Transverse colon (tissue), 4 donors: Measurements from ENCODE around the gene TET2. TPM values are rescaled to one million over a fixed set of nuclear protein-coding genes. Genes with fewer than 3 reads are reported as not detected.

Experiments
- DNase-seq: peaks from one replicate; pipeline ENCODE4 v3.0.0-alpha.2; 2019
- H3K27ac ChIP-seq, 4 donors: fragments of 200-600 bp; sonication (generic); 2 replicates each; pipeline ENCODE4 v1.5.1; 2016 to 2018; ENCODE audit warnings: inconsistent platforms in 4 of 4
- H3K27me3 ChIP-seq: fragments of 200-600 bp; sonication (generic); 2 replicates; pipeline ENCODE4 v1.5.1; 2017; ENCODE audit warnings: inconsistent platforms
- H3K36me3 ChIP-seq, 4 donors: fragments of 200-600 bp; sonication (generic); 2 replicates each; pipeline ENCODE4 v1.5.1; 2017 to 2019; ENCODE audit warnings: inconsistent platforms in 4 of 4
- H3K4me1 ChIP-seq, 4 donors: fragments of 200-600 bp; sonication (generic); 2 replicates each; pipeline ENCODE4 v1.5.1; 2017 to 2020; ENCODE audit warnings: inconsistent platforms in 4 of 4
- H3K4me3 ChIP-seq, 4 donors: fragments of 200-600 bp; sonication (generic); 1 replicate in 1 of 4; 2 replicates in 3 of 4; pipeline versions ENCODE4 v1.5.1 to v1.6.1; 2017 to 2019; ENCODE audit warnings: inconsistent platforms in 4 of 4
- H3K9me3 ChIP-seq, 2 donors: fragments of 200-600 bp; sonication (generic); 2 replicates each; pipeline ENCODE4 v1.5.1; 2017 to 2019; ENCODE audit warnings: inconsistent platforms in 2 of 2
- CTCF ChIP-seq, 5 experiments: fragments of 200-600 bp in 3 of 5; fragments of 450-650 bp in 2 of 5; sonication (generic) in 3 of 5; IDR thresholded peaks; 1 replicate in 2 of 5; 2 replicates in 3 of 5; pipeline ENCODE4 v1.5.1; 2016 to 2017; ENCODE audit warnings: antibody characterized with exemption in 5 of 5, inconsistent platforms in 3 of 5, mild to moderate bottlenecking in 2 of 5, moderate library complexity in 1 of 5
- EP300 ChIP-seq: sonication (generic); formaldehyde crosslinking; IDR thresholded peaks from one replicate; pipeline ENCODE4 v1.6.1; 2017; ENCODE audit warnings: antibody characterized with exemption, low read depth
- POLR2A ChIP-seq: fragments of 450-650 bp; IDR thresholded peaks from one replicate; pipeline ENCODE4 v1.6.1; 2016; ENCODE audit warnings: antibody characterized with exemption, mild to moderate bottlenecking, moderate library complexity
- POLR2AphosphoS5 ChIP-seq, 3 donors: sonication (generic); formaldehyde crosslinking; IDR thresholded peaks; one replicate each; pipeline ENCODE4 v1.6.1; 2016; ENCODE audit warnings: antibody characterized with exemption in 3 of 3
- WGBS, 2 donors: methylation state at CpG; one replicate each; pipeline ENCODE4 v1.1.5; 2018; ENCODE audit warnings: low coverage in 1 of 2; 5-methylcytosine and 5-hydroxymethylcytosine counted together
- in situ Hi-C, 4 donors: fragments of 200-750 bp; cut with MboI; loops; one replicate each; pipeline versions ENCODE4 v1.15.0 to v1.15.1; 2017; ENCODE audit warnings: low sequenced_read_pairs in 3 of 4, low pct_ligation_motif_present in 1 of 4, low pct_unique_long_range_greater_than_20kb in 1 of 4
- intact Hi-C: fragments of 100-400 bp; cut with DNase I; formaldehyde crosslinking; loops from one replicate; pipeline ENCODE4 v1.15.1; 2023; ENCODE audit warnings: low total_unique reads
- total RNA-seq, 4 donors: library from RNA; depleted of rRNA; stranded (reverse); fragments of >200 nt; gene quantifications; one replicate each; pipeline ENCODE4 v1.1.0, GENCODE V29; 2016

TET2 gene
- total RNA-seq, 4 donors from 2014 or later = 23.9 to 33.6 (median 29.5) TPM

GRCh38 chr4:105281124-105281415, 134.4 kb downstream of the TET2 start:
- in situ Hi-C loops = no loop called here

GRCh38 chr4:105282489-105282888, 135.8 kb downstream of the TET2 start:
- Histone ChIP-seq H3K27ac (no peak overlapping the region), H3K36me3 (no peaks in the 10 kb centered on the region), H3K9me3 (peaks cover 0 to 5% of the 10 kb centered on the region in 2 donors), H3K27me3 (no peaks in the 10 kb centered on the region), H3K4me3 (no peak overlapping the region), H3K4me1 (no peaks in the 10 kb centered on the region)
- WGBS, 2 donors = 82 to 92% methylated on average over 3 of the region's 3 CpGs
- DNase-seq = no peak
- intact Hi-C loops (no loop called here), in situ Hi-C loops (no loop called here)
- TF ChIP-seq EP300 = no peak

More at GRCh38 chr4:105281124-105281415, 134.4 kb downstream of the TET2 start:
- TF ChIP-seq POLR2A (no peak), CTCF (IDR thresholded peaks at IDR 0.05) (no peak), POLR2AphosphoS5 (IDR thresholded peaks at IDR 0.05) (no peak), EP300 (no peak)
- no peaks in the 10 kb centered on the region for H3K27me3 ChIP-seq
- H3K4me1 ChIP-seq = no peaks in the 10 kb centered on the region
- no peak overlapping the region for H3K4me3 ChIP-seq
- DNase-seq = no peak
- H3K36me3 ChIP-seq = peaks cover 0 to 4% (median 1%) of the 10 kb centered on the region in 4 donors
- intact Hi-C loops = no loop called here
- no peaks in the 10 kb centered on the region for H3K9me3 ChIP-seq
- H3K27ac ChIP-seq = no peak overlapping the region
- 68 to 74% methylated on average over 5 of the region's 5 CpGs for WGBS, 2 donors

GRCh38 chr4:105283501-105283900, 136.8 kb downstream of the TET2 start:
- Histone ChIP-seq H3K27me3 (no peaks in the 10 kb centered on the region), H3K36me3 (no peaks in the 10 kb centered on the region), H3K4me3 (no peak overlapping the region), H3K27ac (no peak overlapping the region), H3K9me3 (peaks cover 4 to 8% of the 10 kb centered on the region in 2 donors), H3K4me1 (no peaks in the 10 kb centered on the region)
- intact Hi-C loops = no loop called here
- no peak for DNase-seq
- TF ChIP-seq CTCF (IDR thresholded peaks at IDR 0.05) (no peak), POLR2A (no peak), POLR2AphosphoS5 (IDR thresholded peaks at IDR 0.05) (no peak), EP300 (no peak)
- in situ Hi-C loops = no loop called here
- WGBS, 2 donors = 91 to 100% methylated on average over 1 of the region's 1 CpG

GRCh38 chr4:105288121-105288520, 141.4 kb downstream of the TET2 start:
- no peak for DNase-seq
- in situ Hi-C loops = no loop called here
- Histone ChIP-seq H3K27ac (no peak overlapping the region), H3K36me3 (no peaks in the 10 kb centered on the region), H3K9me3 (peaks cover 4 to 8% of the 10 kb centered on the region in 2 donors), H3K4me1 (peaks cover 0 to 7% (median 3%) of the 10 kb centered on the region in 4 donors), H3K27me3 (no peaks in the 10 kb centered on the region), H3K4me3 (no peak overlapping the region)
- intact Hi-C loops = no loop called here
- TF ChIP-seq POLR2AphosphoS5 (IDR thresholded peaks at IDR 0.05) = no peak
- no peak for TF ChIP-seq EP300
- no peak for TF ChIP-seq CTCF (IDR thresholded peaks at IDR 0.05)
- no peak for TF ChIP-seq POLR2A
- WGBS, 2 donors = 100% methylated on average over 1 to 2 of the region's 2 CpGs

- in situ Hi-C loops = no loop called here
These were observed 145.2 kb downstream of the TET2 start for GRCh38 chr4:105291925-105292324.

More at GRCh38 chr4:105291925-105292324, 145.2 kb downstream of the TET2 start:
- intact Hi-C loops = no loop called here
- H3K27ac ChIP-seq = no peak overlapping the region
- 45 to 51% methylated on average over 3 of the region's 3 CpGs for WGBS, 2 donors
- H3K27me3 ChIP-seq = no peaks in the 10 kb centered on the region
- H3K4me1 ChIP-seq = peaks cover 0 to 7% (median 3%) of the 10 kb centered on the region in 4 donors
- TF ChIP-seq POLR2A = no peak
- no peak for TF ChIP-seq EP300
- TF ChIP-seq POLR2AphosphoS5 (IDR thresholded peaks at IDR 0.05) = no peak
- H3K9me3 ChIP-seq = peaks cover 4 to 5% of the 10 kb centered on the region in 2 donors
- H3K4me3 ChIP-seq = no peak overlapping the region
- no peak for DNase-seq
- H3K36me3 ChIP-seq = no peaks in the 10 kb centered on the region
